ENCODE measurements around the gene COG5. TPM values are rescaled to one million over a fixed set of nuclear protein-coding genes. Genes with fewer than 3 reads are reported as not detected.

Gene COG5
- total RNA-seq, 1 donor, result 53.8 TPM

DNA sequence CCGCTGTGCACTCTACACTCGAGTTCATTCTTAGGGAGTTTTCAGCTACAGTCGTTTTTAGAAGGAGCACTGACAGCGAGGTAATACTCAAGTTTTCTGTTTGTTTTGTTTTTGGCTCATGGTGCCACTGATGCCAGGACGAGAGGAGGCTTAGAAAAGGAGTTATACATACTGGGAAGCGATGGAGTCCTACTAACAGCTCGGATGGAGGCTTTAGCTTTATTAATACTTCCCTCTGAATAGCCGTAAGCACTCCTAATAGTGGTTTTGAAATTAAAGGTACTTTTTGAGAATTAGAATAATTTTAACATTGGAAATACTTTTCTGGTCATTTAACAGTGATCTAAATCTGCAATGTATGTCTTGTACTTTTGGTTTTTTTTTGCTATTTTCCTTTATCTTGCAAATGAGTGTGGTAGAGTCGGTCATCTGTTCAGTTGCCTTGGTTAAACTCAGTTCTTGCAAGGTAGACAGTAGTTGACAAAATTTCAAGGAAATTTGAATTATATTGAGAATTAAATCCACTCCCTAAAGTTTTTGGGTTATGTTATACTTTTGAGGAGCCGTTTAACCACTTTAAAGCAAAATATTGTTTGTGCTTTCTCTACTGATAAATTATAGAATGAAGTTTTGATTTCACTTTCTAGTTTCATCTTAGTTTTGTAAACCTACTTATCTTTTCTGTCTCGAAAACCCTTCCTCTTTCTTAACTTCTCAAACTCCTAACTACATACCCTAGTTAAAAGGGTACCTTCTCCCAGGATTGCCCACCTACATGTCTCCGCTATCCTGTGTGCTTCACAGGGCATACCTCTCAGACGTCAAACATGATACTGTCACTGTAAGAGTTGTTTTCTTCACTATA is 393.4 kb downstream of the COG5 start:
- no peak for TF ChIP-seq CTCF (IDR thresholded peaks at IDR 0.05; ENCODE audit: insufficient read depth, low read length)
- DNase-seq (ENCODE audit: low read depth), result no peak
- H3K4me3 ChIP-seq (ENCODE audit: low read depth, low read length), result peak overlapping the region; percentile 73

GRCh38 chr7:107169120-107170050 is 394.3 kb downstream of the COG5 start:
- peak; percentile 98 for DNase-seq (ENCODE audit: low read depth)
- peak overlapping the region; percentile 73 for H3K4me3 ChIP-seq (ENCODE audit: low read depth, low read length)
- no peak for TF ChIP-seq CTCF (IDR thresholded peaks at IDR 0.05; ENCODE audit: insufficient read depth, low read length)

DNA sequence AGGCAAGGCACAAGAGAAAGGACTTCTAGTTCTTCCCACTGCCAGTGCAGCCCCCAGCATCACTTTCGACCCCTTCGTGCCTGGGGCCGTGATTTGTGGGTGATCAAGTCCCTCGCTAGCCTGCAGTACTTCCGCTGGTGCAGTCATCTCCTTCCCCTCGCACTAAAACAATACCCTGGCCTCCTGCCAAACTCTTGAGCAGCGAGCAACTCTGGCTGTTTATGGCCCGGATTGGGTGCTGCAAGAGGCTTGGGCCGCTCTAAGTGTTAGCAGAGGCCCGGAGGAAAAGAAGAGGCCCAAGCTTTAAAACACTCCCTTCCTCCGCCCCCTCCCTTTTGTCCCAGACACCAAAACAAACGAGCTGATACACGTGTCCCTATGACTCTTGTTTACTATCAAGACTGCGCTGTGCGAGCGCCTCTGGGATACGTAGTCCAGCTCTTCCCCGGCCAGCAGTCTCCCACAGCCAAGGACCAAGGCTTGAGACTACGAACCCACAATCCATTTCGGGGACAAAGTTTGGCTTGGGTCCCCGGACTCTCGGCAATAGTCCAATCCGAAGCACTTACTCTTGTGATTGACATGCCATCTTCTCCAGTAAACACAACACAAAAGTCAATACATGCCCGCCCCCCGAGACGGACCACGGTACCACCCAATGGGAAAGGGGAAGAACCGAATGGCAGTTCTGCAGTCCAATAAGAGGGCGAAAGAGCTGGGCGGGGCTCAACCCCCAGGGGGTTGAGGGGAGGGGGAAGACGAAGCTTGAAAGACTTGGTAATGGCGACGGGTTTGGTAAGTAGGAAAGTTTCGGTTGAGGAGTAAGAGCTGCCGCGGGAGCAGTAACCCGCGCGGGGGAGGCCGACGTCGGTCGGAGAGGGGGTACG is 395.2 kb downstream of the COG5 start, which contains the start of gene HBP1:
TSS of gene HBP1 (plus strand) at position 771 of the 887 bp plus-strand sequence. CDS start 10,891 bp downstream, outside the sequence.
- peak; percentile 100 for DNase-seq (ENCODE audit: low read depth)
- no peak for TF ChIP-seq CTCF (IDR thresholded peaks at IDR 0.05; ENCODE audit: insufficient read depth, low read length)
- peak within 1 kb of the TSS; percentile 73 for H3K4me3 ChIP-seq (ENCODE audit: low read depth, low read length)

- peak; percentile 58 for TF ChIP-seq CTCF (IDR thresholded peaks at IDR 0.05; ENCODE audit: insufficient read depth, low read length)
- peak; percentile 91 for DNase-seq (ENCODE audit: low read depth)
- H3K4me3 ChIP-seq (ENCODE audit: low read depth, low read length), result peak overlapping the region; percentile 68
These were observed 396.1 kb downstream of the COG5 start for GRCh38 chr7:107167483-107168232.

- DNase-seq (ENCODE audit: low read depth), result peak; percentile 8
- no peak for TF ChIP-seq CTCF (IDR thresholded peaks at IDR 0.05; ENCODE audit: insufficient read depth, low read length)
These were observed 396.8 kb downstream of the COG5 start for GRCh38 chr7:107166736-107167426.

More at GRCh38 chr7:107166736-107167426, 396.8 kb downstream of the COG5 start:
- H3K4me3 ChIP-seq (ENCODE audit: low read depth, low read length), result peak overlapping the region; percentile 68
